IMR-90 (cell line): ENCODE results near the gene UBAP2L. TPM values are rescaled to one million over a fixed set of nuclear protein-coding genes. Genes with fewer than 3 reads are reported as not detected.

ENCODE experiments used
- ATAC-seq: fragments of 200-7000 bp; cut with Tn5 transposase; 2 replicates; pipeline ENCODE4 v1.9.1; 2020; ENCODE audit warnings: low read depth, mild to moderate bottlenecking, moderate library complexity
- BruUV-seq: library from RNA; stranded (reverse); fragments of 400-500 nt; replicated peaks from 2 replicates; lab custom pipeline; 2021; lab: Mats Ljungman, UMichigan
- CTCF ChIA-PET: fragments of 300-600 bp; formaldehyde crosslinking; extraction: SDS; loops from one replicate; lab custom pipeline; 2021; ENCODE audit warnings: antibody characterized with exemption; lab: Yijun Ruan, JAX
- POLR2A ChIA-PET: fragments of 300-600 bp; sonication (Branson Sonifier 250); formaldehyde crosslinking; loops from one replicate; lab custom pipeline; 2022; ENCODE audit warnings: antibody characterized with exemption; ENCODE audit not compliant: unreplicated experiment; lab: Charles Lee
- DNase-seq: peaks from one replicate; pipeline ENCODE4 v3.0.0; 2013
- H2AFZ ChIP-seq: replicated peaks from 2 replicates; pipeline ENCODE3; 2013; ENCODE audit warnings: low read length, mild to moderate bottlenecking; ENCODE audit not compliant: poor library complexity
- H2AK5ac ChIP-seq: 2 replicates; pipeline ENCODE4 v1.6.1; 2013; ENCODE audit warnings: low read depth, low read length, inconsistent platforms
- H2AK9ac ChIP-seq: replicated peaks from 2 replicates; pipeline ENCODE3; 2013; ENCODE audit warnings: mild to moderate bottlenecking, low read depth, low read length, moderate library complexity; ENCODE audit not compliant: poor library complexity
- H2BK120ac ChIP-seq: 2 replicates; pipeline ENCODE4 v1.6.1; 2013; ENCODE audit warnings: low read depth, low read length, inconsistent platforms
- H2BK15ac ChIP-seq: 3 replicates; pipeline ENCODE4 v1.6.1; 2013; ENCODE audit warnings: low read depth, low read length, inconsistent platforms
- H2BK20ac ChIP-seq: 2 replicates; pipeline ENCODE4 v1.6.1; 2013; ENCODE audit warnings: low read depth, mild to moderate bottlenecking, inconsistent platforms, low read length, moderate library complexity
- H2BK5ac ChIP-seq: 2 replicates; pipeline ENCODE4 v1.6.1; 2013; ENCODE audit warnings: mild to moderate bottlenecking, low read depth, low read length, inconsistent platforms; ENCODE audit not compliant: poor library complexity, severe bottlenecking
- H3K14ac ChIP-seq: replicated peaks from 2 replicates; pipeline ENCODE4 v1.6.1; 2013; ENCODE audit warnings: low read depth, low read length, inconsistent platforms
- H3K18ac ChIP-seq: 2 replicates; pipeline ENCODE4 v1.6.1; 2013; ENCODE audit warnings: low read depth, low read length, control low read depth
- H3K23ac ChIP-seq: 2 replicates; pipeline ENCODE4 v1.6.1; 2013; ENCODE audit warnings: low read depth, low read length, inconsistent platforms
- H3K27ac ChIP-seq: 2 replicates; pipeline ENCODE4 v1.5.1; 2013; ENCODE audit warnings: mild to moderate bottlenecking, control low read depth, low read length; ENCODE audit not compliant: insufficient read depth
- H3K27me3 ChIP-seq: 2 replicates; pipeline ENCODE4 v1.6.1; 2013; ENCODE audit warnings: low read length; ENCODE audit not compliant: control insufficient read depth, insufficient read depth
- H3K36me3 ChIP-seq: 2 replicates; pipeline ENCODE4 v1.6.1; 2013; ENCODE audit warnings: low read length, mixed read lengths; ENCODE audit not compliant: control insufficient read depth, insufficient read depth
- H3K4ac ChIP-seq: 2 replicates; pipeline ENCODE4 v1.6.1; 2013; ENCODE audit warnings: low read depth, low read length, inconsistent platforms
- H3K4me1 ChIP-seq: 2 replicates; pipeline ENCODE4 v1.6.1; 2013; ENCODE audit warnings: low read length, mixed read lengths; ENCODE audit not compliant: control insufficient read depth, insufficient read depth
- H3K4me2 ChIP-seq: 2 replicates; pipeline ENCODE4 v1.6.1; 2013; ENCODE audit warnings: low read depth, mild to moderate bottlenecking, control low read depth, low read length, moderate library complexity
- H3K4me3 ChIP-seq: 2 replicates; pipeline ENCODE4 v1.5.1; 2013; ENCODE audit warnings: low read depth, mild to moderate bottlenecking, control low read depth, low read length, moderate library complexity; ENCODE audit not compliant: insufficient read depth
- H3K56ac ChIP-seq: 2 replicates; pipeline ENCODE4 v1.6.1; 2013; ENCODE audit warnings: low read length, inconsistent platforms; ENCODE audit not compliant: insufficient read depth; ENCODE audit errors: extremely low read depth
- H3K79me1 ChIP-seq, 2 experiments: 2 replicates each; pipeline ENCODE4 v1.6.1; 2013; ENCODE audit warnings: low read length in 2 of 2, inconsistent platforms in 1 of 2, low read depth in 1 of 2
- H3K9ac ChIP-seq: 2 replicates; pipeline ENCODE4 v1.6.1; 2013; ENCODE audit warnings: low read depth, low read length, control low read depth
- H3K9me1 ChIP-seq: 2 replicates; pipeline ENCODE4 v1.6.1; 2013; ENCODE audit warnings: low read length, inconsistent platforms; ENCODE audit not compliant: insufficient read depth
- H3K9me3 ChIP-seq: 2 replicates; pipeline ENCODE4 v1.6.1; 2013; ENCODE audit warnings: low read length; ENCODE audit not compliant: control insufficient read depth, insufficient read depth
- H4K20me1 ChIP-seq: 2 replicates; pipeline ENCODE4 v1.6.1; 2013; ENCODE audit warnings: low read length, inconsistent platforms; ENCODE audit not compliant: insufficient read depth
- H4K5ac ChIP-seq: 2 replicates; pipeline ENCODE4 v1.6.1; 2013; ENCODE audit warnings: mild to moderate bottlenecking, low read depth, low read length, control low read depth
- H4K8ac ChIP-seq, 2 experiments: 2 replicates each; pipeline ENCODE4 v1.6.1; 2013; ENCODE audit warnings: low read depth in 2 of 2, low read length in 2 of 2, control low read depth in 1 of 2, inconsistent platforms in 1 of 2
- H4K91ac ChIP-seq: 2 replicates; pipeline ENCODE4 v1.6.1; 2013; ENCODE audit warnings: low read depth, low read length, inconsistent platforms; ENCODE audit not compliant: insufficient read depth
- BHLHE40 ChIP-seq: fragments of 150-350 bp; IDR thresholded peaks from 2 replicates; pipeline ENCODE4 v1.6.1; 2016; ENCODE audit warnings: mild to moderate bottlenecking, low read depth, low read length
- CEBPB ChIP-seq: IDR thresholded peaks from 2 replicates; pipeline ENCODE4 v1.6.1; 2012; ENCODE audit warnings: low read depth, low read length, improper control_type of control experiment
- CHD1 ChIP-seq: IDR thresholded peaks from 2 replicates; pipeline ENCODE4 v1.6.1; 2012; ENCODE audit warnings: low read depth, low read length, improper control_type of control experiment
- FOS ChIP-seq: fragments of 150-350 bp; IDR thresholded peaks from 2 replicates; pipeline ENCODE4 v1.6.1; 2016; ENCODE audit warnings: low read depth, low read length
- MAFK ChIP-seq: IDR thresholded peaks from 2 replicates; pipeline ENCODE4 v1.6.1; 2012; ENCODE audit warnings: low read depth, low read length, improper control_type of control experiment
- MAZ ChIP-seq: IDR thresholded peaks from 2 replicates; pipeline ENCODE4 v1.6.1; 2012; ENCODE audit warnings: low read depth, mild to moderate bottlenecking, low read length, improper control_type of control experiment, moderate library complexity, borderline replicate concordance
- MXI1 ChIP-seq: IDR thresholded peaks from 2 replicates; pipeline ENCODE4 v1.6.1; 2012; ENCODE audit warnings: low read depth, mild to moderate bottlenecking, low read length, moderate library complexity, borderline replicate concordance
- NFE2L2 ChIP-seq: fragments of 150-350 bp; IDR thresholded peaks from 2 replicates; pipeline ENCODE4 v1.6.1; 2016; ENCODE audit warnings: low read depth, mild to moderate bottlenecking, low read length
- POLR2A ChIP-seq: IDR thresholded peaks from 2 replicates; pipeline ENCODE4 v1.6.1; 2012; ENCODE audit warnings: mild to moderate bottlenecking, low read depth, low read length
- RAD21 ChIP-seq: IDR thresholded peaks from 2 replicates; pipeline ENCODE4 v1.6.1; 2012; ENCODE audit warnings: low read length, improper control_type of control experiment
- RCOR1 ChIP-seq: IDR thresholded peaks from 2 replicates; pipeline ENCODE4 v1.6.1; 2012; ENCODE audit warnings: mild to moderate bottlenecking, low read length, improper control_type of control experiment; ENCODE audit not compliant: insufficient replicate concordance
- RFX5 ChIP-seq: IDR thresholded peaks from 2 replicates; pipeline ENCODE4 v1.8.0; 2012; ENCODE audit warnings: low read depth, mild to moderate bottlenecking, low read length, moderate library complexity
- SMC3 ChIP-seq: fragments of 150-350 bp; IDR thresholded peaks from 2 replicates; pipeline ENCODE4 v1.6.1; 2016; ENCODE audit warnings: low read depth, mild to moderate bottlenecking, antibody characterized with exemption, low read length, moderate library complexity
- WGBS, 2 experiments: methylation state at CpG; one replicate each; pipeline versions ENCODE4 v1.1.5 to v1.1.7; 2013; ENCODE audit warnings: missing lambda C conversion rate in 2 of 2; ENCODE audit not compliant: insufficient read length in 1 of 2; ENCODE audit errors: extremely low coverage in 2 of 2; 5-methylcytosine and 5-hydroxymethylcytosine counted together
- dilution Hi-C: fragments of 300-500 bp; cut with HindIII; formaldehyde crosslinking; loops from one replicate; pipeline ENCODE4 v1.14.3; 2018; ENCODE audit warnings: low sequenced_read_pairs; ENCODE audit not compliant: unreplicated experiment
- in situ Hi-C: fragments of 300-500 bp; cut with MboI; formaldehyde crosslinking; loops from 3 replicates; pipeline ENCODE4 v1.14.3; 2019; ENCODE audit warnings: low sequenced_read_pairs, inconsistent platforms, mixed read lengths
- intact Hi-C: fragments of 100-400 bp; cut with micrococcal nuclease; formaldehyde crosslinking; loops from 2 replicates; pipeline ENCODE4 v1.10.0; 2022
- polyA plus RNA-seq, 3 experiments: library from polyadenylated mRNA; depleted of rRNA; stranded (reverse); fragments of >200 nt; gene quantifications; 2 replicates each; pipeline ENCODE4 v1.2.3, GENCODE V29; 2012; ENCODE audit warnings: low replicate concordance in 1 of 3
- total RNA-seq: library from RNA; depleted of rRNA; stranded (reverse); fragments of >200 nt; gene quantifications from 2 replicates; pipeline ENCODE4 v1.2.3, GENCODE V29; 2012
- TF ChIP-seq, protein P1 (sequence below): fragments of 150-350 bp; IDR thresholded peaks from 2 replicates; pipeline ENCODE4 v1.6.1; 2017; ENCODE audit warnings: mild to moderate bottlenecking, antibody characterized with exemption, low read length, low read depth
- TF ChIP-seq, protein P2 (sequence below): fragments of 150-350 bp; IDR thresholded peaks from 2 replicates; pipeline ENCODE4 v1.6.1; 2016; ENCODE audit warnings: low read depth, mild to moderate bottlenecking, low read length, moderate library complexity, borderline replicate concordance
- TF ChIP-seq, protein P3 (sequence below): conservative IDR thresholded peaks from 2 replicates; pipeline ENCODE4 v1.5.1; 2012; ENCODE audit warnings: mild to moderate bottlenecking, low read depth, low read length, improper control_type of control experiment

UBAP2L gene
- total and polyA plus RNA-seq, 2 of the 4 experiments (the other 2 are of a cell fraction) = 57.5 to 149 TPM

DNA sequence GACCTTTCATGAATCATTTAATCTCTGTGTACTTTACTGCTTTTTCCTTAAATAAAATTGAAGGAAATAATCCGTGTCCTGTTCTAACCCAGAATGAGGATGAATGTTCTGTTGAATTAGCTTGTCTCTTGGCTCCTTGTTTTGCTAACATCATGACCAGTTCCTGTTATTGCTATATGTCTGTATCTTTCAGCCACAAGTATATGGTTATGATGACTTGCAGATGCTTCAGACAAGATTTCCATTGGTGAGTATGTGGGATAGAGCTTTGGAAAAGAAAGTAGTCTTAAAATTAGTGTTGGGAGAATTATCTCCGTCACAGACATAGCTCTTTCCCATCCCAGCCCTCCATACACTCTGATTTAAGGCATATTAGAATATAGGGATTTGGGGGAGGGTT, 38.0 kb downstream of the UBAP2L start:
- H3K9me1 ChIP-seq = peaks cover 5% of the 10 kb centered on the region; the same call in 1 of the 2 replicates
- ATAC-seq = no peak
- peaks cover 76% of the 10 kb centered on the region for H3K36me3 ChIP-seq
- no peaks in the 10 kb centered on the region for H3K27me3 ChIP-seq
- H3K79me1 ChIP-seq = peaks cover 50 to 54% of the 10 kb centered on the region in 2 experiments
- in situ Hi-C loops = no loop called here
- H3K56ac ChIP-seq = no peak overlapping the region
- peaks cover 16% of the 10 kb centered on the region for H4K20me1 ChIP-seq
- dilution Hi-C loops = no loop called here
- no peak overlapping the region for H3K27ac ChIP-seq
- H3K9ac ChIP-seq = no peak overlapping the region
- intact Hi-C loops = loop anchor here (5.0 kb wide), 1 partner anchor 36 kb away; the partner anchor contains the start of gene UBAP2L
- no peak overlapping the region for H4K91ac ChIP-seq
- H2AFZ ChIP-seq = no peak overlapping the region
- DNase-seq = no peak
- H3K14ac ChIP-seq = no peak overlapping the region
- no CpG with 5 or more reads among the region's 2 CpGs for WGBS, 2 experiments
- no peak overlapping the region for H3K4me2 ChIP-seq
- no peak overlapping the region for H4K8ac ChIP-seq
- BruUV-seq = no TSS peak
- no peaks in the 10 kb centered on the region for H3K9me3 ChIP-seq
- H2BK5ac ChIP-seq = no peak overlapping the region
- no peaks in the 10 kb centered on the region for H3K4me1 ChIP-seq
- H2AK5ac ChIP-seq = no peak overlapping the region
- no peak for TF ChIP-seq RCOR1
- TF ChIP-seq, protein P1, sequence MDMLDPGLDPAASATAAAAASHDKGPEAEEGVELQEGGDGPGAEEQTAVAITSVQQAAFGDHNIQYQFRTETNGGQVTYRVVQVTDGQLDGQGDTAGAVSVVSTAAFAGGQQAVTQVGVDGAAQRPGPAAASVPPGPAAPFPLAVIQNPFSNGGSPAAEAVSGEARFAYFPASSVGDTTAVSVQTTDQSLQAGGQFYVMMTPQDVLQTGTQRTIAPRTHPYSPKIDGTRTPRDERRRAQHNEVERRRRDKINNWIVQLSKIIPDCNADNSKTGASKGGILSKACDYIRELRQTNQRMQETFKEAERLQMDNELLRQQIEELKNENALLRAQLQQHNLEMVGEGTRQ = no peak
- TF ChIP-seq BHLHE40 = no peak
- TF ChIP-seq SMC3 = no peak
- no peak for TF ChIP-seq NFE2L2
- no peak for TF ChIP-seq CHD1
- TF ChIP-seq, protein P2, sequence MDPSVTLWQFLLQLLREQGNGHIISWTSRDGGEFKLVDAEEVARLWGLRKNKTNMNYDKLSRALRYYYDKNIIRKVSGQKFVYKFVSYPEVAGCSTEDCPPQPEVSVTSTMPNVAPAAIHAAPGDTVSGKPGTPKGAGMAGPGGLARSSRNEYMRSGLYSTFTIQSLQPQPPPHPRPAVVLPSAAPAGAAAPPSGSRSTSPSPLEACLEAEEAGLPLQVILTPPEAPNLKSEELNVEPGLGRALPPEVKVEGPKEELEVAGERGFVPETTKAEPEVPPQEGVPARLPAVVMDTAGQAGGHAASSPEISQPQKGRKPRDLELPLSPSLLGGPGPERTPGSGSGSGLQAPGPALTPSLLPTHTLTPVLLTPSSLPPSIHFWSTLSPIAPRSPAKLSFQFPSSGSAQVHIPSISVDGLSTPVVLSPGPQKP = no peak
- no peak for TF ChIP-seq MAZ
- TF ChIP-seq CEBPB = no peak
- no peak for TF ChIP-seq MAFK
- TF ChIP-seq, protein P3, sequence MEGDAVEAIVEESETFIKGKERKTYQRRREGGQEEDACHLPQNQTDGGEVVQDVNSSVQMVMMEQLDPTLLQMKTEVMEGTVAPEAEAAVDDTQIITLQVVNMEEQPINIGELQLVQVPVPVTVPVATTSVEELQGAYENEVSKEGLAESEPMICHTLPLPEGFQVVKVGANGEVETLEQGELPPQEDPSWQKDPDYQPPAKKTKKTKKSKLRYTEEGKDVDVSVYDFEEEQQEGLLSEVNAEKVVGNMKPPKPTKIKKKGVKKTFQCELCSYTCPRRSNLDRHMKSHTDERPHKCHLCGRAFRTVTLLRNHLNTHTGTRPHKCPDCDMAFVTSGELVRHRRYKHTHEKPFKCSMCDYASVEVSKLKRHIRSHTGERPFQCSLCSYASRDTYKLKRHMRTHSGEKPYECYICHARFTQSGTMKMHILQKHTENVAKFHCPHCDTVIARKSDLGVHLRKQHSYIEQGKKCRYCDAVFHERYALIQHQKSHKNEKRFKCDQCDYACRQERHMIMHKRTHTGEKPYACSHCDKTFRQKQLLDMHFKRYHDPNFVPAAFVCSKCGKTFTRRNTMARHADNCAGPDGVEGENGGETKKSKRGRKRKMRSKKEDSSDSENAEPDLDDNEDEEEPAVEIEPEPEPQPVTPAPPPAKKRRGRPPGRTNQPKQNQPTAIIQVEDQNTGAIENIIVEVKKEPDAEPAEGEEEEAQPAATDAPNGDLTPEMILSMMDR = no peak
- TF ChIP-seq POLR2A = no peak
- TF ChIP-seq FOS = no peak
- no peak for TF ChIP-seq RAD21
- TF ChIP-seq RFX5 = no peak
- no peak for TF ChIP-seq MXI1
- no peak overlapping the region for H3K4ac ChIP-seq
- H4K5ac ChIP-seq = no peak overlapping the region
- H2BK15ac ChIP-seq = no peak overlapping the region
- H3K4me3 ChIP-seq = no peak overlapping the region
- no peak overlapping the region for H3K18ac ChIP-seq
- no peak overlapping the region for H2BK120ac ChIP-seq
- ChIA-PET CTCF (interaction anchor here (0.8 to 1.0 kb wide), 2 partner anchors 10 to 288 kb away, joined by 3 read pairs; no protein-coding TSS in a partner anchor), POLR2A (no interaction called here)
- H2BK20ac ChIP-seq = no peak overlapping the region
- H3K23ac ChIP-seq = no peak overlapping the region
- no peak overlapping the region for H2AK9ac ChIP-seq
